Lung (tissue), 12 donors: ENCODE data around the gene TMEM245. TPM values are rescaled to one million over a fixed set of nuclear protein-coding genes. Genes with fewer than 3 reads are reported as not detected.

Experiments
- ATAC-seq: fragments of 200-7000 bp; cut with Tn5 transposase; one replicate; pipeline ENCODE4 v1.9.1; 2020; ENCODE audit warnings: moderate number of reproducible peaks; ENCODE audit not compliant: insufficient read depth, low FRiP score
- DNase-seq, 3 donors: peaks; one replicate each; pipeline ENCODE4 v3.0.0-alpha.2; 2013 to 2017
- H3K27ac ChIP-seq, 2 donors: one replicate each; pipeline ENCODE4 v1.5.1; 2013; ENCODE audit warnings: mild to moderate bottlenecking in 2 of 2, moderate library complexity in 2 of 2, control low read depth in 1 of 2, inconsistent platforms in 1 of 2, low read depth in 1 of 2, low read length in 1 of 2
- H3K27me3 ChIP-seq, 3 donors: one replicate each; pipeline ENCODE4 v1.5.1; 2013; ENCODE audit warnings: low read length in 2 of 3; ENCODE audit not compliant: control insufficient read depth in 3 of 3, insufficient read depth in 3 of 3
- H3K36me3 ChIP-seq, 4 donors: one replicate each; pipeline ENCODE4 v1.5.1; 2013; ENCODE audit warnings: low read length in 4 of 4, mild to moderate bottlenecking in 1 of 4, moderate library complexity in 1 of 4; ENCODE audit not compliant: control insufficient read depth in 4 of 4, insufficient read depth in 4 of 4
- H3K4me1 ChIP-seq, 5 donors: one replicate each; pipeline ENCODE4 v1.5.1; 2013; ENCODE audit warnings: low read length in 5 of 5, mild to moderate bottlenecking in 2 of 5, moderate library complexity in 1 of 5; ENCODE audit not compliant: control insufficient read depth in 5 of 5, insufficient read depth in 5 of 5
- H3K4me3 ChIP-seq: one replicate; pipeline ENCODE4 v1.5.1; 2013; ENCODE audit warnings: mild to moderate bottlenecking, control low read depth, moderate library complexity
- H3K9ac ChIP-seq, 2 donors: one replicate each; pipeline ENCODE4 v1.5.1; 2013; ENCODE audit warnings: low read length in 2 of 2, control low read depth in 1 of 2; ENCODE audit not compliant: insufficient read depth in 1 of 2
- H3K9me3 ChIP-seq, 4 donors: one replicate each; pipeline ENCODE4 v1.5.1; 2013; ENCODE audit warnings: low read length in 3 of 4, mild to moderate bottlenecking in 1 of 4, moderate library complexity in 1 of 4; ENCODE audit not compliant: control insufficient read depth in 4 of 4, insufficient read depth in 3 of 4
- CTCF ChIP-seq: IDR thresholded peaks from 2 replicates; pipeline ENCODE4 v1.5.1; 2012; ENCODE audit warnings: mild to moderate bottlenecking; ENCODE audit errors: control extremely low read depth, extremely low read depth
- WGBS, 2 donors: extraction: QIAGEN DNeasy Blood & Tissue Kit; methylation state at CpG; one replicate each; pipeline ENCODE4 v1.1.7; 2013; 5-methylcytosine and 5-hydroxymethylcytosine counted together
- polyA plus RNA-seq, 2 donors: library from polyadenylated mRNA; stranded (reverse); fragments of 200-250 nt; gene quantifications; one replicate each; pipeline ENCODE4 v1.2.1, GENCODE V29; 2013
- total RNA-seq, 2 donors: library from RNA; depleted of rRNA in 1 of 2; stranded (reverse); fragments of >200 nt in 1 of 2; gene quantifications; one replicate each; pipeline ENCODE4 v1.2.1, GENCODE V29; 2014 to 2021
- donor health status: control.
- donor health status: control.
- donor health status: Bipolar disorder and iron deficiency.
- donor health status: healthy.
- donor health status: DM: yes; HTN: yes; CAD: no.

The TMEM245 gene
- total and polyA plus RNA-seq, 4 donors, result 15.0 to 137 (median 42.0) TPM

- no peaks in the 10 kb centered on the region for H3K4me1 ChIP-seq
- peaks cover 13 to 43% (median 40%) of the 10 kb centered on the region in 4 donors for H3K36me3 ChIP-seq
- H3K9ac ChIP-seq, result no peak overlapping the region
- no peaks in the 10 kb centered on the region for H3K27me3 ChIP-seq
- no peaks in the 10 kb centered on the region for H3K9me3 ChIP-seq
- no peak overlapping the region for H3K27ac ChIP-seq
- 98 to 100% methylated on average over 1 of the region's 1 CpG for WGBS, 2 donors
- H3K4me3 ChIP-seq, result no peak overlapping the region
- DNase-seq (no peak), ATAC-seq (no peak)
- no peak for TF ChIP-seq CTCF
These were observed 51.0 kb downstream of the TMEM245 start for GRCh38 chr9:109068764-109069163.

- H3K4me3 ChIP-seq, result no peak overlapping the region
- DNase-seq (no peak), ATAC-seq (no peak)
- no peaks in the 10 kb centered on the region for H3K4me1 ChIP-seq
- no peak overlapping the region for H3K27ac ChIP-seq
- peaks cover 18 to 42% (median 33%) of the 10 kb centered on the region in 4 donors for H3K36me3 ChIP-seq
- TF ChIP-seq CTCF, result no peak
- no peaks in the 10 kb centered on the region for H3K9me3 ChIP-seq
- no peaks in the 10 kb centered on the region for H3K27me3 ChIP-seq
- WGBS, 2 donors, result 88 to 93% methylated on average over 2 of the region's 2 CpGs
- no peak overlapping the region for H3K9ac ChIP-seq
These were observed 54.6 kb downstream of the TMEM245 start for GRCh38 chr9:109064963-109065702.

- Histone ChIP-seq H3K27me3 (no peaks in the 10 kb centered on the region), H3K9ac (no peak overlapping the region), H3K4me1 (no peaks in the 10 kb centered on the region), H3K4me3 (no peak overlapping the region), H3K36me3 (peaks cover 16 to 42% (median 25%) of the 10 kb centered on the region in 4 donors), H3K27ac (no peak overlapping the region), H3K9me3 (no peaks in the 10 kb centered on the region)
- peak; percentile 29 to 81 (median 40) for DNase-seq
- ATAC-seq, result peak; percentile 10
- WGBS, 2 donors, result 64 to 89% methylated on average over 2 of the region's 2 CpGs
- no peak for TF ChIP-seq CTCF
These were observed 56.0 kb downstream of the TMEM245 start for GRCh38 chr9:109063760-109064159.
